NT2/D1 (cell line): ENCODE results near the gene KIAA0232.

Source experiments
- DNase-seq: peaks from one replicate; pipeline ENCODE4 v3.0.0-alpha.2; 2011; ENCODE audit warnings: low read depth, low spot score
- H3K27me3 ChIP-seq: 2 replicates; pipeline ENCODE4 v1.6.0; 2011; ENCODE audit warnings: mild to moderate bottlenecking; ENCODE audit not compliant: insufficient read length, insufficient read depth
- H3K36me3 ChIP-seq: 2 replicates; pipeline ENCODE4 v1.6.1; 2011; ENCODE audit warnings: mild to moderate bottlenecking, low read length, mixed read lengths; ENCODE audit not compliant: insufficient read depth, insufficient read length
- H3K4me1 ChIP-seq: 2 replicates; pipeline ENCODE4 v1.5.1; 2011; ENCODE audit not compliant: insufficient read depth, insufficient read length
- H3K4me3 ChIP-seq: 2 replicates; pipeline ENCODE4 v1.5.1; 2011; ENCODE audit warnings: low read depth; ENCODE audit not compliant: insufficient read length
- H3K9ac ChIP-seq: 2 replicates; pipeline ENCODE4 v1.6.0; 2011; ENCODE audit warnings: low read depth; ENCODE audit not compliant: insufficient read length
- H3K9me3 ChIP-seq: 2 replicates; pipeline ENCODE4 v1.5.1; 2011; ENCODE audit warnings: mild to moderate bottlenecking, low read length; ENCODE audit not compliant: insufficient read depth
- SUZ12 ChIP-seq: IDR thresholded peaks from 2 replicates; pipeline ENCODE4 v1.6.1; 2011; ENCODE audit not compliant: insufficient read length, insufficient read depth; ENCODE audit errors: extremely low read depth
- YY1 ChIP-seq: IDR thresholded peaks from 2 replicates; pipeline ENCODE4 v1.6.1; 2011; ENCODE audit not compliant: insufficient read length, insufficient read depth
- ZNF274 ChIP-seq: IDR thresholded peaks from 2 replicates; pipeline ENCODE4 v1.6.1; 2011; ENCODE audit warnings: mild to moderate bottlenecking, low read depth, low read length

Gene KIAA0232

GRCh38 chr4:6917461-6918271 is 135.1 kb downstream of the KIAA0232 start:
- Histone ChIP-seq H3K4me1 (peaks cover 13% of the 10 kb centered on the region), H3K27me3 (no peaks in the 10 kb centered on the region), H3K4me3 (no peak overlapping the region), H3K9me3 (no peaks in the 10 kb centered on the region), H3K36me3 (no peaks in the 10 kb centered on the region), H3K9ac (no peak overlapping the region)
- no peak for TF ChIP-seq ZNF274
- TF ChIP-seq YY1: no peak
- no peak for TF ChIP-seq SUZ12
- no peak for DNase-seq

- TF ChIP-seq ZNF274 (no peak), SUZ12 (no peak), YY1 (no peak)
Measured at GRCh38 chr4:6918338-6918737, 135.8 kb downstream of the KIAA0232 start.

GRCh38 chr4:6920171-6920570 is 137.6 kb downstream of the KIAA0232 start:
- no peak overlapping the region for H3K9ac ChIP-seq
- DNase-seq: no peak
- H3K36me3 ChIP-seq: peaks cover 22% of the 10 kb centered on the region
- H3K4me1 ChIP-seq: peaks cover 13% of the 10 kb centered on the region
- H3K27me3 ChIP-seq: no peaks in the 10 kb centered on the region
- TF ChIP-seq SUZ12 (no peak), YY1 (no peak), ZNF274 (no peak)
- no peaks in the 10 kb centered on the region for H3K9me3 ChIP-seq
- H3K4me3 ChIP-seq: no peak overlapping the region

More at GRCh38 chr4:6918338-6918737, 135.8 kb downstream of the KIAA0232 start:
- H3K9me3 ChIP-seq: no peaks in the 10 kb centered on the region
- no peak overlapping the region for H3K4me3 ChIP-seq
- peaks cover 4% of the 10 kb centered on the region for H3K36me3 ChIP-seq
- no peaks in the 10 kb centered on the region for H3K27me3 ChIP-seq
- peaks cover 13% of the 10 kb centered on the region for H3K4me1 ChIP-seq
- no peak overlapping the region for H3K9ac ChIP-seq
- no peak for DNase-seq

- no peak for TF ChIP-seq YY1
- no peak for TF ChIP-seq ZNF274
- TF ChIP-seq SUZ12: no peak
- Histone ChIP-seq H3K9me3 (no peaks in the 10 kb centered on the region), H3K9ac (no peak overlapping the region), H3K27me3 (no peaks in the 10 kb centered on the region), H3K4me1 (peaks cover 5% of the 10 kb centered on the region), H3K4me3 (no peak overlapping the region), H3K36me3 (peaks cover 33% of the 10 kb centered on the region)
- no peak for DNase-seq
Measured at GRCh38 chr4:6923507-6923906, 141.0 kb downstream of the KIAA0232 start.

GRCh38 chr4:6924361-6924779 is 141.8 kb downstream of the KIAA0232 start:
- Histone ChIP-seq H3K27me3 (no peaks in the 10 kb centered on the region), H3K9ac (no peak overlapping the region), H3K4me1 (peaks cover 7% of the 10 kb centered on the region), H3K36me3 (peaks cover 33% of the 10 kb centered on the region), H3K9me3 (no peaks in the 10 kb centered on the region), H3K4me3 (no peak overlapping the region)
- no peak for DNase-seq
- TF ChIP-seq SUZ12 (no peak), ZNF274 (no peak), YY1 (no peak)

- Histone ChIP-seq H3K4me1 (peaks cover 16% of the 10 kb centered on the region), H3K4me3 (no peak overlapping the region), H3K36me3 (peaks cover 33% of the 10 kb centered on the region), H3K27me3 (no peaks in the 10 kb centered on the region), H3K9ac (no peak overlapping the region), H3K9me3 (no peaks in the 10 kb centered on the region)
- DNase-seq: no peak
- no peak for TF ChIP-seq SUZ12
Measured at GRCh38 chr4:6925357-6925836, 142.9 kb downstream of the KIAA0232 start.

- peaks cover 33% of the 10 kb centered on the region for H3K36me3 ChIP-seq
- no peak for DNase-seq
Measured at GRCh38 chr4:6926081-6926480, 143.6 kb downstream of the KIAA0232 start.

More at GRCh38 chr4:6926081-6926480, 143.6 kb downstream of the KIAA0232 start:
- H3K27me3 ChIP-seq: no peaks in the 10 kb centered on the region
- H3K9me3 ChIP-seq: no peaks in the 10 kb centered on the region
- no peak overlapping the region for H3K9ac ChIP-seq
- H3K4me1 ChIP-seq: peaks cover 16% of the 10 kb centered on the region
- TF ChIP-seq SUZ12 (no peak), ZNF274 (no peak), YY1 (no peak)
- no peak overlapping the region for H3K4me3 ChIP-seq
